ENCODE measurements around the gene FAM171A2. TPM values are rescaled to one million over a fixed set of nuclear protein-coding genes. Genes with fewer than 3 reads are reported as not detected.

FAM171A2 gene
- total RNA-seq, 1 donor: 4.3 TPM

DNA sequence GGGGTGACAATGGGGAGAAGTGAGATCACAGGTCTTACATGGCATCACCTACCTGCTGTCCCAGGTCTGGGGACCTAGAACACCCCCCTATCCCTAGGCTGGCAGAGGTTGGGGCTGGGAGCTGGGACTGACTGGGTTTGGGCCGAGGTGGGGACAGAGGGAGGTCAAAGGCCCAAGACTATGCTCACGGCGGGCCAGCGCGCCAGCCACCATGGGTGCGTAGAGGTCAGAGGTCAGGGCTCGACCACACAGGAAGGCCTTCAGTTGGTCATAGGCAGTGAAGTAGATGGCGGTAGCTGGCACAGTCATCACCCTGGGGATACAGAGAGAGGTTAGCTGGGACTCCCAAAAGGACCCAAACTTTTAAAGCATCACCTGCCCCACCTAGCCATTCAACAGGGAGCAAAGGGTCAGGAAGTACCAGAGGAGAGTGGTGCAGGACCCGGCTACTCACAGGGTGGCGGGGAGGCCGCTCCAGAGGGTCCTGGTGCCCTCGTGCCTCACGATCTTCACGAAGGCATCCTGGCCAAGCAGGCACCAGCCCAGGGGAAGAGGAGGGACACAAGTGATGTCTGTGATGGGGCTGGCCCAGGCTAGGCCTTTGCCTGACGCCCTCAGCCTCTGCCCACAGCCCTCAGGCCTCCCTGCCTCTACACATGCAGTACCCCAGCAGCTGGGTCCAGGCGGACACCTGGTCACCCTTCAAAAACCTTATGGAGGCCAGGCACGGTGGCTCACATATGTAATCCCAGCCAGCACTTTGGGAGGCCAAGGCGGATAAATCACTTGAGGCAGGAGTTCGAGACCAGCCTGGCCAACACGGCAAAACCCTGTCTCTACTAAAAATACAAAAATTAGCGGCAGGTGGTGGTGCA lies 42.2 kb downstream of the FAM171A2 start:
- Histone ChIP-seq H3K27ac (ENCODE audit: low read depth, low read length) (no peak overlapping the region), H3K4me2 (ENCODE audit: insufficient read depth, low read length) (no peak overlapping the region), H3K4me1 (ENCODE audit: insufficient read depth, low read length) (peaks cover 5% of the 10 kb centered on the region), H3K79me2 (ENCODE audit: insufficient read depth, low read length) (peaks cover 15% of the 10 kb centered on the region), H3K9me3 (ENCODE audit: low read depth, low read length) (no peaks in the 10 kb centered on the region), H3K4me3 (ENCODE audit: insufficient read depth, low read length) (no peak overlapping the region), H3K36me3 (ENCODE audit: insufficient read depth, low read length) (peaks cover 15% of the 10 kb centered on the region), H3K27me3 (ENCODE audit: insufficient read depth, low read length) (peaks cover 16% of the 10 kb centered on the region), H4K20me1 (ENCODE audit: insufficient read depth, low read length) (peaks cover 19% of the 10 kb centered on the region), H2AFZ (ENCODE audit: low read length) (no peak overlapping the region)
- DNase-seq (ENCODE audit: insufficient read length, low spot score, missing footprints): no peak
- TF ChIP-seq, protein P1, sequence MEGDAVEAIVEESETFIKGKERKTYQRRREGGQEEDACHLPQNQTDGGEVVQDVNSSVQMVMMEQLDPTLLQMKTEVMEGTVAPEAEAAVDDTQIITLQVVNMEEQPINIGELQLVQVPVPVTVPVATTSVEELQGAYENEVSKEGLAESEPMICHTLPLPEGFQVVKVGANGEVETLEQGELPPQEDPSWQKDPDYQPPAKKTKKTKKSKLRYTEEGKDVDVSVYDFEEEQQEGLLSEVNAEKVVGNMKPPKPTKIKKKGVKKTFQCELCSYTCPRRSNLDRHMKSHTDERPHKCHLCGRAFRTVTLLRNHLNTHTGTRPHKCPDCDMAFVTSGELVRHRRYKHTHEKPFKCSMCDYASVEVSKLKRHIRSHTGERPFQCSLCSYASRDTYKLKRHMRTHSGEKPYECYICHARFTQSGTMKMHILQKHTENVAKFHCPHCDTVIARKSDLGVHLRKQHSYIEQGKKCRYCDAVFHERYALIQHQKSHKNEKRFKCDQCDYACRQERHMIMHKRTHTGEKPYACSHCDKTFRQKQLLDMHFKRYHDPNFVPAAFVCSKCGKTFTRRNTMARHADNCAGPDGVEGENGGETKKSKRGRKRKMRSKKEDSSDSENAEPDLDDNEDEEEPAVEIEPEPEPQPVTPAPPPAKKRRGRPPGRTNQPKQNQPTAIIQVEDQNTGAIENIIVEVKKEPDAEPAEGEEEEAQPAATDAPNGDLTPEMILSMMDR (IDR thresholded peaks at IDR 0.05; ENCODE audit: extremely low read depth, low read depth, low read length): no peak

DNA sequence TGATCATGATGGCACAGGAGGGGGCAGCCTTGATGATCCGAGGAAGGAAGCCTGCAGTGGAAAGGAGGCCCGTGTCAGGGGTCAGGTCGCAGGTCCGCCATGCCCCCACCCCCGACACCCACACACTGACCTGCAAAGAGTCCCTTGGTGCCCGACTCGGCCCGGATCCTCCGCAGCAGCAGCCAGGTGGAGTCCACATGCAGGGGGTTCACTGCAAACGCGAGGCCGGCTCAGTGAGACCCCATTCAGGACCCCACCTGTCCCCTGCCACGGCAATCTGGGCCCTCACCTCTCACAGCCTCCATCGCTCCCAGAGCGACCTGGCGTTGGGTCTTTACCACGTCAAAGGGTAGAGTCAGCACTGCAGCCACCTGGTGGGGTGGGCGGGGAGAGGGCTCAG lies 43.6 kb downstream of the FAM171A2 start:
- Histone ChIP-seq H3K4me3 (ENCODE audit: insufficient read depth, low read length) (no peak overlapping the region), H3K27ac (ENCODE audit: low read depth, low read length) (no peak overlapping the region), H2AFZ (ENCODE audit: low read length) (no peak overlapping the region), H4K20me1 (ENCODE audit: insufficient read depth, low read length) (peaks cover 21% of the 10 kb centered on the region), H3K4me2 (ENCODE audit: insufficient read depth, low read length) (no peak overlapping the region), H3K4me1 (ENCODE audit: insufficient read depth, low read length) (no peaks in the 10 kb centered on the region), H3K27me3 (ENCODE audit: insufficient read depth, low read length) (peaks cover 26% of the 10 kb centered on the region), H3K9me3 (ENCODE audit: low read depth, low read length) (no peaks in the 10 kb centered on the region), H3K79me2 (ENCODE audit: insufficient read depth, low read length) (peaks cover 15% of the 10 kb centered on the region), H3K36me3 (ENCODE audit: insufficient read depth, low read length) (peaks cover 15% of the 10 kb centered on the region)
- DNase-seq (ENCODE audit: insufficient read length, low spot score, missing footprints): peak; percentile 70
- TF ChIP-seq, protein P1 (IDR thresholded peaks at IDR 0.05; ENCODE audit: extremely low read depth, low read depth, low read length): no peak

DNA sequence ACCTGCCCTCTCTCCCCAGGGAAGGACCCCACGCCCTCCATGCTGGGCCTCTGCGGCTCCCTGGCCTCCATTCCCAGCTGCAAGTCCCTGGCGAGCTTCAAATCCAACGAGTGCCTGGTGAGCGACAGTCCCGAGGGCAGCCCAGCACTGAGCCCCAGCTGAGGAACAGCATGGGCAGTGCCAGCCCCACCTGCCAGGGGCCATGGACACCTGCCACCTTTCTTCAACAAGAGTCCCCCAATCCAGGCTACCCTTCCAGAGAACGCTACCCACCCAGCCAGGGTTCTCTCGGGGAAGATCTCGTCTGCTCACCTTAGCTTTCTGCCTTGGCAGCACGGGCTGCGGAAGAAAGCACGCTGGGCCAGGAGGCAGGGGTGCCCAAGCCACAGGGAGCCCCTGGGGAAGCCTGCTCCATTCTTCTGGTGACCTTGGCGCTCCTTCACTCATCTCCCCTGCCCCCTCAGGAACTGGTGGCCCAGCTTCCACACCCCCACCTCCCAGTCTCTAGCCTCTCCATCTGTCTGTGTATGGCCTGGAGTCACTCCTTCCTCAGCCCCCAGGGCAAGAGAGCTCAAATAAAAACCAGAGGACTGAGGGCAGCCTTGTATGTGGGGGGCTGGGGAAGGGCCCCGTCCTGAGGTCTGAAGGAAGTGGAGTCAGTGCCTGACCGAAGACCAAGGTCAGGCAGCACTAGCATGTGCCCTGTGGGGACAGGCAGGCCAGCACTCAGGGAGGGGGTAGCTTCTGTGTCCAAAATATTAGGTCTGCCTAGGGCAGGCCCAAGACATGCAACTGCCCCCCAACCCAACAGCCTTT lies 45.4 kb downstream of the FAM171A2 start:
- Histone ChIP-seq H3K27ac (ENCODE audit: low read depth, low read length) (no peak overlapping the region), H3K36me3 (ENCODE audit: insufficient read depth, low read length) (peaks cover 15% of the 10 kb centered on the region), H3K4me1 (ENCODE audit: insufficient read depth, low read length) (no peaks in the 10 kb centered on the region), H3K27me3 (ENCODE audit: insufficient read depth, low read length) (peaks cover 41% of the 10 kb centered on the region), H3K9me3 (ENCODE audit: low read depth, low read length) (no peaks in the 10 kb centered on the region), H3K4me2 (ENCODE audit: insufficient read depth, low read length) (no peak overlapping the region), H3K4me3 (ENCODE audit: insufficient read depth, low read length) (no peak overlapping the region), H2AFZ (ENCODE audit: low read length) (no peak overlapping the region), H3K79me2 (ENCODE audit: insufficient read depth, low read length) (peaks cover 2% of the 10 kb centered on the region), H4K20me1 (ENCODE audit: insufficient read depth, low read length) (peaks cover 15% of the 10 kb centered on the region)
- DNase-seq (ENCODE audit: insufficient read length, low spot score, missing footprints): peak; percentile 72
- TF ChIP-seq, protein P1 (IDR thresholded peaks at IDR 0.05; ENCODE audit: extremely low read depth, low read depth, low read length): no peak

DNA sequence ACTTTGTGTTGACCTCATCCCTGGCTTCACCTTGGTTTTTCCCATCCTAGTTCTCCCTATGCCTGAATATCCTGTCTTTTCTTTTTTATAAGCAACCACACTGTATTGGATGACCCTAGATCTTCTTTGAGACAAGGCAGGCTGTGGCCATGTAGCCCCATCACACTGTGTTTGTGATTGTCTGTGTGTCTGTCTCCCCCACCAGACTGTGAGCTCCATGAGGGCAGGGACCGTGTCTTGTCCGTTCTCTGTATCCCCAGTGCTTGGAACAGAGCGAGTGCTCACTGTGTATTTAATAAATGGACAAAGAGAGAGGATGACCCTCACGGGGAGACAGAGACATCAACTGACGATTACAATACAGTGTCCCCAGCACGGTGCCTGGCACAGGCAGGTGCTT lies 46.1 kb downstream of the FAM171A2 start:
- H3K9me3 ChIP-seq (ENCODE audit: low read depth, low read length): no peaks in the 10 kb centered on the region
- no peak overlapping the region for H3K4me3 ChIP-seq (ENCODE audit: insufficient read depth, low read length)
- H4K20me1 ChIP-seq (ENCODE audit: insufficient read depth, low read length): peaks cover 14% of the 10 kb centered on the region
- no peak overlapping the region for H3K4me2 ChIP-seq (ENCODE audit: insufficient read depth, low read length)
- H3K27me3 ChIP-seq (ENCODE audit: insufficient read depth, low read length): peaks cover 43% of the 10 kb centered on the region
- no peaks in the 10 kb centered on the region for H3K4me1 ChIP-seq (ENCODE audit: insufficient read depth, low read length)
- TF ChIP-seq, protein P1 (IDR thresholded peaks at IDR 0.05; ENCODE audit: extremely low read depth, low read depth, low read length): no peak
- no peak overlapping the region for H3K27ac ChIP-seq (ENCODE audit: low read depth, low read length)
- no peak overlapping the region for H2AFZ ChIP-seq (ENCODE audit: low read length)
- H3K79me2 ChIP-seq (ENCODE audit: insufficient read depth, low read length): peaks cover 2% of the 10 kb centered on the region
- DNase-seq (ENCODE audit: insufficient read length, low spot score, missing footprints): peak; percentile 80
- H3K36me3 ChIP-seq (ENCODE audit: insufficient read depth, low read length): peaks cover 15% of the 10 kb centered on the region
